ENCODE data around the gene ZMYND15.
"Not testable (repeated sequence)": the region's sequence is repeated elsewhere in the genome, so short reads cannot be mapped to it uniquely, and the experiment has no call there.

The ZMYND15 gene

GRCh38 chr17:4739122-4740024, at the start of gene ZMYND15, which contains the start of gene CXCL16:
Gene ZMYND15, plus strand, starts transcription at chr17:4739833. Its CDS starts 716 bp downstream, at chr17:4740549.
Gene CXCL16, minus strand, starts transcription at chr17:4739928. Its CDS starts 589 bp downstream, at chr17:4739339.
- FAIRE-seq: no peak

GRCh38 chr17:4689872-4690271, 49.8 kb upstream of the ZMYND15 start:
- FAIRE-seq: not testable (repeated sequence)

- no peak for FAIRE-seq
These were observed 48.9 kb upstream of the ZMYND15 start for GRCh38 chr17:4690745-4691144.

- FAIRE-seq: no peak
These were observed 47.9 kb upstream of the ZMYND15 start for GRCh38 chr17:4691686-4692085.

- FAIRE-seq: no peak
These were observed 46.2 kb upstream of the ZMYND15 start for GRCh38 chr17:4693416-4693815.

- FAIRE-seq: no peak
These were observed 43.2 kb upstream of the ZMYND15 start for GRCh38 chr17:4696437-4696805.

- not testable (repeated sequence) for FAIRE-seq
These were observed 40.1 kb upstream of the ZMYND15 start for GRCh38 chr17:4699401-4700056.

- FAIRE-seq: no peak
These were observed 38.5 kb upstream of the ZMYND15 start for GRCh38 chr17:4701116-4701515.

- no peak for FAIRE-seq
These were observed 36.3 kb upstream of the ZMYND15 start for GRCh38 chr17:4703330-4703691.

GRCh38 chr17:4704574-4704907, 35.1 kb upstream of the ZMYND15 start:
- FAIRE-seq: not testable (repeated sequence)

GRCh38 chr17:4704991-4705390, 34.6 kb upstream of the ZMYND15 start:
- FAIRE-seq: no peak

- FAIRE-seq: no peak
These were observed 33.5 kb upstream of the ZMYND15 start for GRCh38 chr17:4706121-4706520.

- no peak for FAIRE-seq
These were observed 31.2 kb upstream of the ZMYND15 start for GRCh38 chr17:4708436-4708835.

GRCh38 chr17:4709794-4710692, 29.6 kb upstream of the ZMYND15 start, which contains the start of gene ARRB2:
Gene ARRB2, plus strand, starts transcription at chr17:4710632. Its CDS starts 90 bp downstream, at chr17:4710722.
- FAIRE-seq: peak; percentile 61

GRCh38 chr17:4710693-4711634, 28.7 kb upstream of the ZMYND15 start:
- FAIRE-seq: no peak

- FAIRE-seq: no peak
These were observed 27.9 kb upstream of the ZMYND15 start for GRCh38 chr17:4711661-4712181.

GRCh38 chr17:4712526-4712925, 27.1 kb upstream of the ZMYND15 start:
- FAIRE-seq: no peak

GRCh38 chr17:4714340-4715062, 25.1 kb upstream of the ZMYND15 start:
- not testable (repeated sequence) for FAIRE-seq

GRCh38 chr17:4715063-4715744, 24.4 kb upstream of the ZMYND15 start:
- no peak for FAIRE-seq

- FAIRE-seq: no peak
These were observed 23.6 kb upstream of the ZMYND15 start for GRCh38 chr17:4716081-4716480.

All from endometrium (tissue), 2 donors.